Measurements from ENCODE around the gene RAB43. TPM values are rescaled to one million over a fixed set of nuclear protein-coding genes. Genes with fewer than 3 reads are reported as not detected.

Gene RAB43
- total and polyA plus RNA-seq, 12 donors, result 0.96 to 8.2 (median 4.0) TPM

DNA sequence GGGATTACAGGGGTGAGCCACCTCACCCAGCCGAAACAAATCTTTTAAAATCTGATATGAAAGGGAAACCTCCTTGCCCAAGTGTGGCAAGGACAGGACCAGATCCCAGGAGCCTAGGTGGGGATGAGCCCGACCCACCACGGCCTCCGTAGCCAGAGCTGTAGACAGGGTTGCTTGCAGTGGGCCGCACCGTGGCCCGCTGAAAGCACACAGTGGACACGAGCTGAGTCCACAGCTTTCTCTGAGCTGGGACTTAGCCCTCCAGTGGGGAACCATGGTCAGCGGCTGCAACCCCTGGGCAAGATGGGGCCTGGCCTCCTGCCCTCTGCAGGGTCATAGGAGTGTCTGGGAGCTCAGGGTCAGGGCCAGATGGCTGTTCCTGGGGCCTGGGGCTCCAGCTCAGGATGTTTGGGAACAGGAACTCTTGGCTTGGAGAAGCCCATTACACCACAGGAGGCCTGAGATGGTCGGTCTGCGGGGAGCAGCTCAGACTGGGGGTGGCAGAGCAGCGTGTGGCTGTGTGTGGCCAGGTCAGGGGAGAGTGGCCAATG, 36.4 kb downstream of the RAB43 start:
- Histone ChIP-seq H3K4me1 (peaks cover 4 to 11% (median 7%) of the 10 kb centered on the region in 9 donors), H3K27ac (no peak overlapping the region), H3K4me3 (no peak overlapping the region), H3K36me3 (no peaks in the 10 kb centered on the region), H3K27me3 (no peaks in the 10 kb centered on the region), H3K9me3 (no peaks in the 10 kb centered on the region)
- TF ChIP-seq, protein P1, sequence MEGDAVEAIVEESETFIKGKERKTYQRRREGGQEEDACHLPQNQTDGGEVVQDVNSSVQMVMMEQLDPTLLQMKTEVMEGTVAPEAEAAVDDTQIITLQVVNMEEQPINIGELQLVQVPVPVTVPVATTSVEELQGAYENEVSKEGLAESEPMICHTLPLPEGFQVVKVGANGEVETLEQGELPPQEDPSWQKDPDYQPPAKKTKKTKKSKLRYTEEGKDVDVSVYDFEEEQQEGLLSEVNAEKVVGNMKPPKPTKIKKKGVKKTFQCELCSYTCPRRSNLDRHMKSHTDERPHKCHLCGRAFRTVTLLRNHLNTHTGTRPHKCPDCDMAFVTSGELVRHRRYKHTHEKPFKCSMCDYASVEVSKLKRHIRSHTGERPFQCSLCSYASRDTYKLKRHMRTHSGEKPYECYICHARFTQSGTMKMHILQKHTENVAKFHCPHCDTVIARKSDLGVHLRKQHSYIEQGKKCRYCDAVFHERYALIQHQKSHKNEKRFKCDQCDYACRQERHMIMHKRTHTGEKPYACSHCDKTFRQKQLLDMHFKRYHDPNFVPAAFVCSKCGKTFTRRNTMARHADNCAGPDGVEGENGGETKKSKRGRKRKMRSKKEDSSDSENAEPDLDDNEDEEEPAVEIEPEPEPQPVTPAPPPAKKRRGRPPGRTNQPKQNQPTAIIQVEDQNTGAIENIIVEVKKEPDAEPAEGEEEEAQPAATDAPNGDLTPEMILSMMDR (IDR thresholded peaks at IDR 0.05), result no peak
- DNase-seq (no peak), ATAC-seq (no peak)
- intact Hi-C loops (cut with DNase I), result loop anchor here in 2 of 10 donors (5.0 to 10.0 kb wide), 2 partner anchors 33 to 110 kb away; no protein-coding TSS in a partner anchor
- WGBS, 2 donors, result 90 to 95% methylated on average over 12 of the region's 12 CpGs

DNA sequence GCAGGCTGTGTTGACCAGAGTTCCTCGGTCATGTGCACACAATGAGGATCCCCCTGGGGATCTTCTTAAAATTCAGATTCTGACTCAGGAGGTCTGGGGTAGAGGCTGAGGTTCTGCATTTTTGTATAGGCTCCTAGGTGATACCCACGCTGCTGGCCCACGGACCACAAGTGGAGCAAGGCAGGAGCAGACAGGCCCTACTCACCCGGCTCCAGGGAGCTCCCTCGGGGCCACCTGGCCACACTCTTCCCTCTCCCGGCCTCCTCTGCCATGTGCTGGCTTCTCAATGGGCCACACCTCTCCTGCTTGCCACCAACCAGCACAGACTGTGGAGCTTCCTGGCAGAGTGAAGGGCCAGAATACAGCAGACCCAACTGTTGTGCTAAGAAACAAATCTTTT, 37.1 kb downstream of the RAB43 start:
- no peaks in the 10 kb centered on the region for H3K27me3 ChIP-seq
- no peak overlapping the region for H3K4me3 ChIP-seq
- H3K27ac ChIP-seq, result no peak overlapping the region
- peaks cover 4 to 11% (median 7%) of the 10 kb centered on the region in 9 donors for H3K4me1 ChIP-seq
- TF ChIP-seq, protein P1 (IDR thresholded peaks at IDR 0.05), result no peak
- no peaks in the 10 kb centered on the region for H3K36me3 ChIP-seq
- intact Hi-C loops (cut with DNase I), result loop anchor here in 2 of 10 donors (10.0 kb wide), 1 partner anchor 110 kb away; no protein-coding TSS in a partner anchor
- no peak for DNase-seq
- H3K9me3 ChIP-seq, result no peaks in the 10 kb centered on the region
- ATAC-seq, result no peak
- 89 to 92% methylated on average over 6 of the region's 6 CpGs for WGBS, 2 donors

- H3K4me3 ChIP-seq, result no peak overlapping the region
- no peaks in the 10 kb centered on the region for H3K27me3 ChIP-seq
- H3K27ac ChIP-seq, result no peak overlapping the region
- no peak for DNase-seq
- 76 to 77% methylated on average over 9 of the region's 9 CpGs for WGBS, 2 donors
- H3K4me1 ChIP-seq, result peaks cover under 1 to 9% (median 4%) of the 10 kb centered on the region in 9 donors
- H3K9me3 ChIP-seq, result no peaks in the 10 kb centered on the region
- ATAC-seq, result no peak
- TF ChIP-seq, protein P1 (IDR thresholded peaks at IDR 0.05), result no peak
- no peaks in the 10 kb centered on the region for H3K36me3 ChIP-seq
- intact Hi-C loops (cut with DNase I), result loop anchor here in 2 of 10 donors (10.0 kb wide), 1 partner anchor 107 kb away; no protein-coding TSS in a partner anchor
These were observed 39.6 kb downstream of the RAB43 start for GRCh38 chr3:129082026-129082425.

- H3K27ac ChIP-seq, result no peak overlapping the region
These were observed 40.1 kb downstream of the RAB43 start for GRCh38 chr3:129081503-129081902.

More at GRCh38 chr3:129081503-129081902, 40.1 kb downstream of the RAB43 start:
- DNase-seq (no peak), ATAC-seq (no peak)
- TF ChIP-seq, protein P1 (IDR thresholded peaks at IDR 0.05), result no peak
- Histone ChIP-seq H3K27me3 (no peaks in the 10 kb centered on the region), H3K9me3 (no peaks in the 10 kb centered on the region), H3K4me1 (peaks cover 0 to 5% (median 0%) of the 10 kb centered on the region in 9 donors), H3K4me3 (no peak overlapping the region), H3K36me3 (no peaks in the 10 kb centered on the region)
- intact Hi-C loops (cut with DNase I), result loop anchor here in 2 of 10 donors (10.0 kb wide), 1 partner anchor 107 kb away; no protein-coding TSS in a partner anchor
- 57 to 70% methylated on average over 8 of the region's 8 CpGs for WGBS, 2 donors
